Measurements from ENCODE around the gene EPHB2. TPM values are rescaled to one million over a fixed set of nuclear protein-coding genes. Genes with fewer than 3 reads are reported as not detected.
"Not testable (repeated sequence)": the region's sequence is repeated elsewhere in the genome, so short reads cannot be mapped to it uniquely, and the experiment has no call there.

EPHB2 gene
- total RNA-seq, 1 donor: under 0.01 TPM

- DNase-seq (ENCODE audit: low read depth in 2 of 3, low spot score in 2 of 3): peak in 2 of 3 donors; percentile 46 to 59
These were observed 219.7 kb downstream of the EPHB2 start for GRCh38 chr1:22930240-22930912.

GRCh38 chr1:22932803-22933470 lies 222.3 kb downstream of the EPHB2 start:
- no peak for DNase-seq (ENCODE audit: low read depth in 2 of 3, low spot score in 2 of 3)

GRCh38 chr1:22935433-22935832 lies 224.8 kb downstream of the EPHB2 start:
- no peak for DNase-seq (ENCODE audit: low read depth in 2 of 3, low spot score in 2 of 3)

- no peak for DNase-seq (ENCODE audit: low read depth in 2 of 3, low spot score in 2 of 3)
These were observed 226.0 kb downstream of the EPHB2 start for GRCh38 chr1:22936681-22937080.

- no peak for DNase-seq (ENCODE audit: low read depth in 2 of 3, low spot score in 2 of 3)
These were observed 230.6 kb downstream of the EPHB2 start for GRCh38 chr1:22941257-22941656.

- no peak for DNase-seq (ENCODE audit: low read depth in 2 of 3, low spot score in 2 of 3)
These were observed 233.9 kb downstream of the EPHB2 start for GRCh38 chr1:22944346-22945055.

- DNase-seq (ENCODE audit: low read depth in 2 of 3, low spot score in 2 of 3): not testable (repeated sequence)
These were observed 234.5 kb downstream of the EPHB2 start for GRCh38 chr1:22945171-22945570.

GRCh38 chr1:22949822-22950331 lies 239.2 kb downstream of the EPHB2 start:
- no peak for DNase-seq (ENCODE audit: low read depth in 2 of 3, low spot score in 2 of 3)

GRCh38 chr1:22951796-22952195 lies 241.2 kb downstream of the EPHB2 start:
- no peak for DNase-seq (ENCODE audit: low read depth in 2 of 3, low spot score in 2 of 3)

GRCh38 chr1:22952694-22953056 lies 242.0 kb downstream of the EPHB2 start:
- DNase-seq (ENCODE audit: low read depth in 2 of 3, low spot score in 2 of 3): no peak

GRCh38 chr1:22953057-22953739 lies 242.6 kb downstream of the EPHB2 start:
- no peak for DNase-seq (ENCODE audit: low read depth in 2 of 3, low spot score in 2 of 3)

GRCh38 chr1:22953740-22954141 lies 243.1 kb downstream of the EPHB2 start:
- DNase-seq (ENCODE audit: low read depth in 2 of 3, low spot score in 2 of 3): no peak

GRCh38 chr1:22955146-22955545 lies 244.5 kb downstream of the EPHB2 start:
- no peak for DNase-seq (ENCODE audit: low read depth in 2 of 3, low spot score in 2 of 3)

GRCh38 chr1:22957066-22957465 lies 246.4 kb downstream of the EPHB2 start:
- DNase-seq (ENCODE audit: low read depth in 2 of 3, low spot score in 2 of 3): no peak

- DNase-seq (ENCODE audit: low read depth in 2 of 3, low spot score in 2 of 3): no peak
These were observed 247.9 kb downstream of the EPHB2 start for GRCh38 chr1:22958556-22958955.

- no peak for DNase-seq (ENCODE audit: low read depth in 2 of 3, low spot score in 2 of 3)
These were observed 249.1 kb downstream of the EPHB2 start for GRCh38 chr1:22959545-22960360.

GRCh38 chr1:22962558-22962957 lies 251.9 kb downstream of the EPHB2 start:
- no peak for DNase-seq (ENCODE audit: low read depth in 2 of 3, low spot score in 2 of 3)

GRCh38 chr1:22963044-22963677 lies 252.5 kb downstream of the EPHB2 start:
- DNase-seq (ENCODE audit: low read depth in 2 of 3, low spot score in 2 of 3): no peak

- no peak for DNase-seq (ENCODE audit: low read depth in 2 of 3, low spot score in 2 of 3)
These were observed 255.7 kb downstream of the EPHB2 start for GRCh38 chr1:22966309-22966708.

GRCh38 chr1:22967833-22968232 lies 257.2 kb downstream of the EPHB2 start:
- no peak for DNase-seq (ENCODE audit: low read depth in 2 of 3, low spot score in 2 of 3)

All from hematopoietic multipotent progenitor cell (in vitro differentiated cells).